Body of pancreas (tissue), 4 donors: Measurements from ENCODE around the gene PLD1. TPM values are rescaled to one million over a fixed set of nuclear protein-coding genes. Genes with fewer than 3 reads are reported as not detected.

Experiments used
- ATAC-seq: fragments of 150-250 bp; one replicate; pipeline ENCODE4 v1.9.1; 2016
- DNase-seq, 4 donors: peaks; one replicate each; pipeline ENCODE4 v3.0.0-alpha.2; 2019
- H3K27ac ChIP-seq, 4 donors: fragments of 200-600 bp; sonication (generic); 1 replicate in 3 of 4; 2 replicates in 1 of 4; pipeline versions ENCODE4 v1.5.1 to v1.6.1; 2016 to 2019; ENCODE audit warnings: mild to moderate bottlenecking in 1 of 4, mixed read lengths in 1 of 4, moderate library complexity in 1 of 4
- H3K27me3 ChIP-seq, 2 donors: fragments of 200-600 bp; sonication (generic); one replicate each; pipeline ENCODE4 v1.6.0; 2016; ENCODE audit warnings: mild to moderate bottlenecking in 1 of 2
- H3K36me3 ChIP-seq, 2 donors: fragments of 200-600 bp; sonication (generic); replicated peaks in 1 of 2; 2 replicates each; pipeline ENCODE4 v1.5.1; 2016; ENCODE audit warnings: low read depth in 2 of 2; ENCODE audit not compliant: insufficient read depth in 1 of 2
- H3K4me1 ChIP-seq: fragments of 200-600 bp; sonication (generic); one replicate; pipeline ENCODE4 v1.6.0; 2016
- H3K4me3 ChIP-seq, 2 donors: fragments of 200-600 bp; sonication (generic); 1 replicate in 1 of 2; 2 replicates in 1 of 2; pipeline ENCODE4 v1.5.1; 2016 to 2019
- H3K9me3 ChIP-seq, 3 donors: fragments of 200-600 bp; sonication (generic); 1 replicate in 2 of 3; 2 replicates in 1 of 3; pipeline ENCODE4 v1.5.1; 2016
- POLR2A ChIP-seq, 3 donors: fragments of 450-650 bp; IDR thresholded peaks; one replicate each; pipeline ENCODE4 v1.6.1; 2016; ENCODE audit warnings: antibody characterized with exemption in 3 of 3, mild to moderate bottlenecking in 2 of 3
- WGBS, 2 donors: methylation state at CpG; one replicate each; pipeline ENCODE4 v1.1.5; 2017; 5-methylcytosine and 5-hydroxymethylcytosine counted together
- intact Hi-C: fragments of 100-400 bp; cut with DNase I; formaldehyde crosslinking; loops from one replicate; pipeline ENCODE4 v1.15.1; 2023
- total RNA-seq, 2 donors: library from RNA; depleted of rRNA; stranded (reverse); fragments of >200 nt; gene quantifications; one replicate each; pipeline ENCODE4 v1.1.0, GENCODE V29; 2016
- TF ChIP-seq, protein P1 (sequence below), 7 experiments: fragments of 450-650 bp in 4 of 7; fragments of 200-600 bp in 3 of 7; sonication (generic) in 3 of 7; IDR thresholded peaks; one replicate each; pipeline ENCODE4 v1.5.1; 2016 to 2019; ENCODE audit warnings: antibody characterized with exemption in 7 of 7

Gene PLD1
- total RNA-seq, 2 donors from 2014 or later, result 60.4 to 96.2 TPM

DNA sequence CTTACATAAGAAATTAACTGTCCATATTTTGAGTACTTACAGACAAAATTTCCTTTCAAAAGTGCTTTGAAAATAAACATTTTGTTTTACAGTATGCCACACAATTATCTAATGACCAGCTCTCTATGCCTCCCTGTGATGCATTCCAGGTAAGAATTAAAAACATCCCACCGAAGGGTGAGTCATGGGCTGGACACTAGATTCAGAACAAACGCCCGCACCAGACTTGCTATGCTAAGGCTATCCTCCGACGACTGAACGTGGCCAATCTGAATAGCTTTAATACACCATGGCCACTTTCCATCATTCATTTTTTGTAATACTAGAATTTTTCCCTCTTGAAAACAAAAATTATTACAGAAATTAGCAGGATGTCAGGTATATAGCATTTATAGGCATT is 210.3 kb downstream of the PLD1 start:
- H3K9me3 ChIP-seq, result no peaks in the 10 kb centered on the region
- DNase-seq (no peak), ATAC-seq (no peak)
- TF ChIP-seq, protein P1, sequence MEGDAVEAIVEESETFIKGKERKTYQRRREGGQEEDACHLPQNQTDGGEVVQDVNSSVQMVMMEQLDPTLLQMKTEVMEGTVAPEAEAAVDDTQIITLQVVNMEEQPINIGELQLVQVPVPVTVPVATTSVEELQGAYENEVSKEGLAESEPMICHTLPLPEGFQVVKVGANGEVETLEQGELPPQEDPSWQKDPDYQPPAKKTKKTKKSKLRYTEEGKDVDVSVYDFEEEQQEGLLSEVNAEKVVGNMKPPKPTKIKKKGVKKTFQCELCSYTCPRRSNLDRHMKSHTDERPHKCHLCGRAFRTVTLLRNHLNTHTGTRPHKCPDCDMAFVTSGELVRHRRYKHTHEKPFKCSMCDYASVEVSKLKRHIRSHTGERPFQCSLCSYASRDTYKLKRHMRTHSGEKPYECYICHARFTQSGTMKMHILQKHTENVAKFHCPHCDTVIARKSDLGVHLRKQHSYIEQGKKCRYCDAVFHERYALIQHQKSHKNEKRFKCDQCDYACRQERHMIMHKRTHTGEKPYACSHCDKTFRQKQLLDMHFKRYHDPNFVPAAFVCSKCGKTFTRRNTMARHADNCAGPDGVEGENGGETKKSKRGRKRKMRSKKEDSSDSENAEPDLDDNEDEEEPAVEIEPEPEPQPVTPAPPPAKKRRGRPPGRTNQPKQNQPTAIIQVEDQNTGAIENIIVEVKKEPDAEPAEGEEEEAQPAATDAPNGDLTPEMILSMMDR (IDR thresholded peaks at IDR 0.05), result no peak
- TF ChIP-seq POLR2A (IDR thresholded peaks at IDR 0.05), result no peak
- H3K4me1 ChIP-seq, result no peaks in the 10 kb centered on the region
- intact Hi-C loops, result no loop called here
- peaks cover 0 to 7% of the 10 kb centered on the region in 2 donors for H3K36me3 ChIP-seq
- no peaks in the 10 kb centered on the region for H3K27me3 ChIP-seq
- H3K4me3 ChIP-seq, result no peak overlapping the region
- no peak overlapping the region for H3K27ac ChIP-seq
- WGBS, 2 donors, result 89 to 91% methylated on average over 6 of the region's 6 CpGs

DNA sequence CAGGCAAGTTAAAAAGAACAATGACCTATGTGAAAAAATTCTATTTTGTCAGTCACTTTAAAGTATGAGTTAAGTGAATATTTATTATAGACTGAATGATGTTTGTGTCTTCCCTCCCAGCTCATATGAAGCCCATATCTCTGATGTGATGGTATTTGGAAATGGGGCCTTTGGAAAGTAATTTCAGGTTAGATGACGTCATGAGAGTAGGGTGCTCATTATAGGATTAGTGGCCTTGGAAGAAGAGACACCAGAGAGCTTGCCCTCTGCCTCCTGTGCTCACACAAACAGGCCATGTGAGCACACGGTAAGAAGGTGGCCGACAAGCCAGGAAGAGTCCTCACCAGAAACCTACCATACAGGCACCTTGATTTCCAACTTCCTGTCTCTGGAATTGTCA is 211.3 kb downstream of the PLD1 start:
- H3K36me3 ChIP-seq, result peaks cover 0 to 7% of the 10 kb centered on the region in 2 donors
- no peaks in the 10 kb centered on the region for H3K4me1 ChIP-seq
- no peaks in the 10 kb centered on the region for H3K9me3 ChIP-seq
- WGBS, 2 donors, result 77 to 92% methylated on average over 3 of the region's 3 CpGs
- no peak overlapping the region for H3K4me3 ChIP-seq
- H3K27ac ChIP-seq, result no peak overlapping the region
- H3K27me3 ChIP-seq, result no peaks in the 10 kb centered on the region
- ATAC-seq (no peak), DNase-seq (no peak)
- intact Hi-C loops, result no loop called here
- no peak for TF ChIP-seq POLR2A (IDR thresholded peaks at IDR 0.05)
- TF ChIP-seq, protein P1 (IDR thresholded peaks at IDR 0.05), result no peak

DNA sequence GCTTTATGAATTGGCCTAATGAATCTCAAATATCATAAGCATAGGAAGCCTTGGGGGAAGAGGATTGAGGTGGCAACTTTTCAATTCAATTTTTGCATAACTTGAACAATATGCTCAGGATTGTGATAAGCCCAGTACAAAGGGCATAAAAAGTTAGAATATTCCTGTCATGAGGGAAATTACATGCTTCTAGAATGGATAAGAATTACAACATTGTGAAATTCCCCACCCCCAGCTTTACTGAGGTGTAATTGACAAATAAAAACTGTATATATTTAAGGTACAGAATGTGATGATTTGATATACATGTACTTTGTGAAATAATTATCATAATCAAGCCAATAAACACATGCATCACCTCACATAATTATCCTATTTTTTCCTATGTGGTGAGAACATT is 217.5 kb downstream of the PLD1 start:
- intact Hi-C loops, result no loop called here
- no peak for DNase-seq
- no peak overlapping the region for H3K4me3 ChIP-seq
- no peaks in the 10 kb centered on the region for H3K27me3 ChIP-seq
- H3K4me1 ChIP-seq, result no peaks in the 10 kb centered on the region
- TF ChIP-seq POLR2A (IDR thresholded peaks at IDR 0.05), result no peak
- TF ChIP-seq, protein P1 (IDR thresholded peaks at IDR 0.05), result no peak
- H3K27ac ChIP-seq, result no peak overlapping the region
- no peak for ATAC-seq
- H3K36me3 ChIP-seq, result peaks cover 0 to 1% of the 10 kb centered on the region in 2 donors
- H3K9me3 ChIP-seq, result no peaks in the 10 kb centered on the region

DNA sequence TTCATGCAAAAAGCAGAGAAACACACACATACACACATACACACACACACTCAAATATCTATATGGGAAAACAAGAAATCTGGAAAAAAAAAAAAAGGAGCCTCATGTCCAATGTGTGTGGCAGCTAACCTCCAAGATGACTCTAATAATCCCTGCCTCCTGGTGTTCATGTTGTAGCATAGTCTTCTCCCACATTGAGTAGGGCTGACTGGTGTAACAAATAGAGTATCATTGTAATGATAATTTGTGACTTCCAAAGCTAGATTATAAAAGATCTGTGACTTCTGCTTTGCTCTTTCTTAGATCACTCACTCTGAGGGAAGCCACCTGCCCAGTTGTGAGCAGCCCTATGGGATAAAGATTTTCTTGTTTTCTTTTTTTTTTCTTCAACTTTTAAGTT is 219.2 kb downstream of the PLD1 start:
- Histone ChIP-seq H3K27ac (no peak overlapping the region), H3K4me3 (no peak overlapping the region), H3K4me1 (no peaks in the 10 kb centered on the region), H3K27me3 (no peaks in the 10 kb centered on the region), H3K36me3 (no peaks in the 10 kb centered on the region), H3K9me3 (no peaks in the 10 kb centered on the region)
- no peak for DNase-seq
- no peak for ATAC-seq
- intact Hi-C loops, result no loop called here
- TF ChIP-seq POLR2A (IDR thresholded peaks at IDR 0.05), result no peak
- TF ChIP-seq, protein P1 (IDR thresholded peaks at IDR 0.05), result no peak

DNA sequence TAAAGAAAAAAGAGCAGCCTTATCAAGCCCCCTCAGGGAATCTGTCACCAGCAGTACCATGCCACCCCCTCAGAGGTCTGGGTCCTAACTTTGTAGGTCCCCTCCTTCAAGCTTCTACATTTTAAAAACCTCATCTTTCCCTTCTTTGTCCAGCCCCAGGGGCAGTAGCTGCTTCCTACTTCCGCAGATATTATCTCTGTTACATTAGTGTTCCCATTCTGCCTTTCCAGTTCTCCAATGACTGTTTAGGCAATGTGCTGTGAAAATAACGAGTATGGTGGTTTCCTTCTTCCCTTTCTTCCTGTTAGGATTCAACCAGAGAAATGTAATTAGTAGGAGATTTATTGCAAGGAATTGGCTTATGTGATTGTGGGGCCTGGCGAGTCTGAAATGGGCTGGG is 224.0 kb downstream of the PLD1 start:
- no peaks in the 10 kb centered on the region for H3K36me3 ChIP-seq
- H3K4me3 ChIP-seq, result no peak overlapping the region
- ATAC-seq (no peak), DNase-seq (no peak)
- 72 to 83% methylated on average over 3 of the region's 3 CpGs for WGBS, 2 donors
- intact Hi-C loops, result no loop called here
- TF ChIP-seq, protein P1 (IDR thresholded peaks at IDR 0.05), result no peak
- TF ChIP-seq POLR2A (IDR thresholded peaks at IDR 0.05), result no peak
- H3K9me3 ChIP-seq, result no peaks in the 10 kb centered on the region
- H3K4me1 ChIP-seq, result no peaks in the 10 kb centered on the region
- H3K27me3 ChIP-seq, result no peaks in the 10 kb centered on the region
- H3K27ac ChIP-seq, result no peak overlapping the region
